H1 (cell line): Measurements from ENCODE around the gene CXXC5. TPM values are rescaled to one million over a fixed set of nuclear protein-coding genes. Genes with fewer than 3 reads are reported as not detected.

Experiments
- CHD2 ChIP-seq: IDR thresholded peaks from 2 replicates; pipeline ENCODE4 v1.6.1; 2012; ENCODE audit warnings: low read length, improper control_type of control experiment
- GABPA ChIP-seq: IDR thresholded peaks from 2 replicates; pipeline ENCODE4 v1.6.1; 2011; ENCODE audit warnings: mild to moderate bottlenecking, low read length, moderate library complexity, borderline replicate concordance; ENCODE audit not compliant: insufficient read depth
- RXRA ChIP-seq: IDR thresholded peaks from 2 replicates; pipeline ENCODE4 v1.6.1; 2011; ENCODE audit warnings: low read depth, mild to moderate bottlenecking, low read length, moderate library complexity; ENCODE audit not compliant: insufficient read depth
- polyA plus RNA-seq, 7 experiments: library from polyadenylated mRNA; depleted of rRNA in 3 of 7; stranded (reverse) in 5 of 7; unstranded in 2 of 7; fragments of >200 nt in 5 of 7; fragments of 200-250 nt in 2 of 7; gene quantifications; 1 replicate in 5 of 7; 2 replicates in 1 of 7; 4 replicates in 1 of 7; pipeline versions ENCODE4 v1.2.1 to v1.2.3, GENCODE V29; 2011 to 2013; ENCODE audit warnings: missing spikeins in 2 of 7, mixed read lengths in 2 of 7
- total RNA-seq: library from RNA; stranded (reverse); fragmentation: NEBNext Ultra II Directional; extraction: Animal tissue kit (Norgen Biotek cat#: 25700); gene quantifications from 2 replicates; pipeline ENCODE4 v1.2.1, GENCODE V29; 2021

CXXC5 gene
- total and polyA plus RNA-seq, 2 of the 8 experiments (the other 6 are each of a cell fraction or from before 2014, with no cell fraction given): 61.4 to 74.0 TPM

GRCh38 chr5:139683295-139684271, 35.4 kb downstream of the CXXC5 start (continued):
- TF ChIP-seq CHD2 (no peak), GABPA (no peak), RXRA (no peak)
